Activated T-cell treated with anti-CD3 and anti-CD28 coated beads, Interleukin-2, amount 50 U/mL, for 1 hour (primary cell): ENCODE measurements around the gene CA7.

Experiments
- DNase-seq: peaks from one replicate; pipeline ENCODE4 v3.0.0-alpha.2; 2020

Gene CA7

DNA sequence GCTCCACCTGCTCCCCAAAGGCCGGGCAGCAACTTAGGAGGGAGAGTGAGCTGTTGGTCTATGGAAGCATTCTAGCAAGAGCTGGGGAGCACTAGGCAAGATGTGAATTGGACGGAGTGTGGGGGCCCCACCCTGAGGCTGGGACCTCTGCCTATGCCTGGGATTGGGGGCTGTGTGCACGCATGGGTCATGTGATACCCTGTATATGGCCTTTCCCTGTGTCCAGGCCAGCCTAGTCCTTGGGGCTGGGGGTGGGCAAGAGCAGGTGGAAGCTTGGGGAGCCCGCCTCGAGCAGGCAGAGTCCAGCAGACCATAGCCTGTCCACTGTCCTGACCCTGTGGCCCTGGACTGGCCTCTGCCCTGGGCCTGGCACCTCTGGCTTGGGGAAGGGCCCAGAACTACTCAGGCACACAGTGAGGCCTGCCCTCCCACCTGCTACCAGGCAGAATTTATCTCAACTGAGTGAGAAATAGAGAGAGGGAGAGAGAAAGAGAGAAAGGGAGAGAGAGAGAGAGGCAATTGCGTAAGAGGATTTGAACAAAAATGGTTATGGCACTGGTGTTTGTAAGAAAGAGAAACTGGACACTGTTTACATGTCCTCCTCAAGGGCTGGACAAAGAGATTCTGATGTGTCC lies 55.2 kb downstream of the CA7 start:
- DNase-seq = no peak

DNA sequence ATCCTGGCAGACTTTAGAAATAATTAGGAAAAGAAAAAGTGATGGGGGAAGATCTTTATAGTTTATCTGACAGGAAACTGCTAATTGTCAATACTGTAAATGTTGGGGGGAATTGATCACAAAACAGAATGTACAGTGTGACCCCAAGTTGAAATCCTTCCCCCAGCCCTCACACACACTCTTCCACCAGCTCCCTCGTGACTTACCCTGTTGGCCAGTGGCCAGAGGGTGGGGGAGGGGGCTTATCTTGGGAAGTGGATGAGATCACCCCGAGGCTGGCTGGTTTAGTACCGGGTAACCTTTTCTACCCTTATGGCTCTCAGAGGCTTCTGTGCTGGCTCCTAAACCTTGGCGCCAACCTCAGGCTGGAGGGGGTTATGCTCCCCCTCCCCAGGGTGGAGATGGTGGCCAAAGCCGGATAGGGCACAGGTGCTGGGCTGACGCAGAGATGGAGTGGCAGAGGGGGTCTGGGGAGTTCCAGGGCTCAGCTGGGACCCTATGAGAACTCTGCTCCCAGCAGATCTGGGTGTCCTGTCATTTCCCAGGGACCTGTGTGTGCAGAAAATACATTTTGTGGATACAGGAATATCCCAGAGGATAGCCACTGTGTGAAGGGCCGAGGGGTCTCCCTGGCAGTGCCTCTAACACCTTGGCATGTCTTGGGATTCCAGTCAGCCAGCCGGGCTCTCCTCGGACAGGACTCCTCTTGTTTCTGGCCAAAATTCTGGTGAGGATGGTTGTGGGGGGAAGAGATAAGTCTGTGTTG lies 55.9 kb downstream of the CA7 start:
- DNase-seq = no peak

DNA sequence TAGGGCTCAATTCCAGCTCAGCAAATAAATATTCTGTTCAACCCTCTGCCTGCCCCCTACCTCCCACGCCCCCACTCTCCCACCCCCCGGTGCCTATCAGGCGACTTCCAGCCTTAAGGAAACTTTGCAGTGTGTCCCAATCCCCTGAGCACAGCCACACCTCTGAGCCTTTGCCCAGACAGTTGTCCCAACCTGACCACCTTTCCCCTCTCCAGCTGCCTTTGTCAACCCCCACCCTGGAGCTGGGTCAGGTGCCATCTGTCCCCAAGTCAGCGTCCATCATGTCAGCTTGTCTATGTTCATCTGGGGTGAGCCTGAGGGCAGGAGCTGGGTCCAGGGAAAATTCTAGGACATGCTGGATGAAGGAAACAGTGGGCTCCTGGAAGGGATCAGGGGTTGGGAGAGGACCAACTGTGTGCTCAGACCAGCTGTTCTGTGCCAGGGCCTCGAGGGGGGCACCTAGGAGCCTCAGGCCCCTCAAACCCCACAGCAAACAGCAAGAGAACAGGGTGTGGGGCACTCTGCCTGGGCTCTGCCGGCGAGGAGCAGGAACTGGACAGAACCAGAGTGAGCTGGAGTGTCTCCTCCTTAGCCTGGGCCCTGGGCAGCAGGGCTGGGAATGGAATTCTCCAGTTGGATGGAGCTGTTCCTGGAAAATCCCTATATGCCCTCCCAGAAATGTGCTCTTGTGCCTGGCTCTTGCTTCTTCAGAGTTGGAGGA lies 56.7 kb downstream of the CA7 start:
- DNase-seq = no peak

DNA sequence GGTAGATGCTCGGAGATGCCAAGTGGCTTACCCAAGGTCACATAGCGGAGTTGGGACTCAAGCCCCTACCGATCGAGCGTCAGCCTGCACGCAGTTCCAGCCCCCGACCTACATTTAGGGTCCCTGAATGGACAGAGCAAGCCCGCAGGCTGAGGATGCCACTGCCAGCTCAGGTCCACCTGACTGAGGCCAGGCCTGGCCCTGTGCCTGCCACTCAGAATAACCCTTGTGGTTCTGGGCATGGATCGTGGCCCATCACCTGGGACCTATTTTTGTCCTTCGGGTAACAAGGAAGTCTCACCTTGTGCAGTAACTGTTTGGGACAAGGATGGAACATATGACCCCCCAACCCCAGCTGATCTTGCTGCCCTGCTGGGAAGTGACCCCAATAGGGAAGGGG lies 57.4 kb downstream of the CA7 start:
- no peak for DNase-seq

DNA sequence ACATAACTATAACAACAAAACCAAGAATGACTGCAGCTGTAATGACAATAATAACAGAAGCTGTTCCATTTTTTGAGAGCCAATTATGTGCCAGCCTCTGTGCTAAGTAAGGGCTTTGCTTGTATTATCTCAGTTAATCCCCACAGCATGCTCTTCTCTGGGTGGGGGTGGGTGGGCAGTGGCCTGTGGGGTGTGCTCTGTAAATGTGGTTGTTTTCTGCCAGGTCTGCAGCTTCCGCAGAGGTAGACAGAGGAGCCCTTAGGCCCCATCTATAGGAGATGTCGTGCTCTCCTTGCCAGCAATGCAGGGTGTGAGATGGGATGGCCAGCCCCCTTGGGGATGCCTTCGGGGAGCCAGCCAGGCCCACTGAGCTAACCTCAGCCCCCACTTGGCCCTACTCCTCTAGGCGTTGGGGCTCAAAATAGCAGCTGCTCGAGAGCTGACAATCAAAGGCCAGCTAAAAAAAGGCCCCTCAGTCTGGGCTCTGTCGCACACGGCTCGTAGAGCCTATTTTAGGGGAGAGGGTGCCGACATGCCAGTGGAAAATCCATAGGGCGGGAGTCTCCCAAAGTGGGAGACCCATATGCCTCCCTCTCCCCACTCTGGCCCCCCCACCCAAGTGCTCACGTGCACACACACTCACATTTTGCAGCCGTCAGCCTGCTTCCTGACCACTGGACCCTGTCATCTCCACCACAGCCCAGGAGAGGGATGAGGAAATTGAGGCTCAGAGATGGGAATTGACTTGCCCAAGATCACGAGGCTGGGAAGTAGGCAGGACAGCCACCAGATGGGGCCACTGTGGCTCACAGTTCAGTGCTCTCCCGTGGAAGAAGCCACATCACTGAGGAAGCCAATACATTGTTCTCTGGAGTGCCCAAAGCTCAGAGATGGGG lies 58.7 kb downstream of the CA7 start:
- no peak for DNase-seq
